GM21717 (cell line): ENCODE data around the gene ZNF750.

Experiments used
- ATAC-seq: cut with Tn5 transposase; IDR thresholded peaks from one replicate; pipeline ENCODE4 v1.9.1; 2021; ENCODE audit warnings: mild to moderate bottlenecking, moderate library complexity; ENCODE audit not compliant: unreplicated experiment

The ZNF750 gene

GRCh38 chr17:82814834-82815233 lies 25.0 kb downstream of the ZNF750 start:
- no peak for ATAC-seq

GRCh38 chr17:82813299-82814051 lies 26.3 kb downstream of the ZNF750 start:
- no peak for ATAC-seq

DNA sequence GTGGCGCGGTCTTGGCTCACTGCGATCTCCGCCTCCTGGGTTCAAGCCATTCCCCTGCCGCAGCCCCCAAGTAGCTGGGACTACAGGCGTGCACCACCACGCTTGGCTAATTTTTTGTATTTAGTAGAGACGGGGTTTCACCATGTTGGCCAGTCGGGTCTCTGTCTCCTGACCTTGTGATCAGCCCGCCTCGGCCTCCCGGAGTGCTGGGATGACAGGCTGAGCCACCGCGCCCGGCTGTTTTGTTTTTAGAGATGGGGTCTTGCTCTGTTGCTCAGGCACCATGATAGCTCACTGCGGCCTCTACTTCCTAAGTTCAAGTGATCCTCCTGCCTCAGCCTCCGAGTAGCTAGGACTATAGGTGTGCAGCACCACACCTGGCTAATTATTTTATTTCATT lies 27.2 kb downstream of the ZNF750 start:
- no peak for ATAC-seq

- no peak for ATAC-seq
These were observed 27.8 kb downstream of the ZNF750 start for GRCh38 chr17:82812058-82812457.

DNA sequence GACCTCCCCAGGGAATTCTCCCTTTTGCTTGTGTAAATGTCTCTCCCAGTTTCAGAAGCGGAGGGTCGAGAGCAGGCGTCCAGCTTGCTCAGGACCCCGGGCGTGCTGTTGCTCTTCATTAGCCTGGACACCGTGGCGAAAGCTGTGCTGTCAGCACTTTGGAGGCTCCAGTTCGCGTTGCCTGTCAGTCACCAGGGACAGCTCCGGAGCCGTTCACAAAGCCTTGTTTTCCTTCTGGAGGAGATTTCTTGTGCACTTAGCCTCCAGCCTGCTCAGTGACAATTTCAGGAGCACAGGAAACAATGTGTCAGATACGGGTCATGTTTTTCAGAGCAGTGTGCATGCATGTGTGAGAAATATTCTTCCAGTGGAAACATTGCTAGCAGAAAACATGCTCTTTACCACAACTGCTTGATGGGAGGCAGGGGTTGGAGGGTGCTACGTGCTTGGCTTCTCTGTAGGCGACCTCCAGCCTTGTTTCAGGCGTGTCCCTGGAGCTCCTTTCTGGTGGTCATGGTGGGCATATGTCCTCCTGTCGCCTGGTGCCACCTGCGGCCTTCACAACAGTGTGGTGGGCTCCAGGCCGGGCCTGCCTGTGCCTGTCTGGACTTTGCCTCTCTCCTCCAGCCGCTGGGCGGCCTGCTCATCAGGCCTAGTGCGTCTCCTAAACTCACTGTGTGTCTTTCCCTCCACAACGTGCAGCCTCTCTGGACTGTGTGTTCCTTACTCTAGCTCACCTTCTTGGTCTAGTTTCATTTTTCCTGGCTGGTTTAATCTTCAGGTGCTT lies 29.0 kb downstream of the ZNF750 start:
- ATAC-seq, result no peak

- no peak for ATAC-seq
These were observed 30.6 kb downstream of the ZNF750 start for GRCh38 chr17:82808921-82809905.

- no peak for ATAC-seq
These were observed 31.8 kb downstream of the ZNF750 start for GRCh38 chr17:82808006-82808405.

DNA sequence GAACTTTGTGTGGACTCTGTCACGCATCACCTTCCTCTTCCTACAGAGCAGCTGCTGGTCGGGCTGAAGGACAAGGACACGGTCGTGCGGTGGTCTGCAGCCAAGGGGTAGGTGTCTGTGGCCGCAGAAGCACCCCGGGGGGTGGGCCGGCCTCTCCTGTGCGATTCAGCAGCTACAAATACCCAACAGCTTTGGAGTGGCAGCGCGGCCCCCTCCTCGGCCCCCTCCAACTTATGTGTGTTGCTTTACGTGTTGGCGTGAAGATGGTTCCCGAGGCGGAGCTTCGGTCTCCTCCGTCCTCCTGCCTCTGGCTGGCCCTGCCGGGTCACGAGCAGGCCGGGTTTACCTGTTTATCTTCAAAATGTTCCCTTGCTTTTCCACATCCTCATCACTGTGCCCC lies 32.3 kb downstream of the ZNF750 start:
- ATAC-seq, result no peak

DNA sequence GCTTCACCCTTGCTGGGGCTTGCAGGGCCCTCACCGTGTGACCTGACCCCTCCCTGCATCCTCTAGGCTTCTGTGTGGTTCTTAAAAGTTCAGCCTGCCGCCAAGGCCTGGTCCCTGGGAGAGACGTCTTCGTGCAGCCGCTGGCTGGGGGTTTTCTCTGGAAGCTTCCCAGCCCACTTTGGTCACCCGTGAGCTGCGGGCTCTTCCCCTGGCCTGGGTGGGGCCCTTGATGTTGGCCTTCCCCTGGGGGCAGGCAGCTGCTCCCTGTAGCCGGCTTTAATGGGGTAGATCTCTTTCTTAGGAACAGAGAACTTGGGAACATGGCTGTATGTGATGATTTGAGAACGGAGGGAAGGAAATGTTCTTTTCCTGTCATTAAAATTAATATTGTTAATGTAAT lies 32.7 kb downstream of the ZNF750 start:
- no peak for ATAC-seq

DNA sequence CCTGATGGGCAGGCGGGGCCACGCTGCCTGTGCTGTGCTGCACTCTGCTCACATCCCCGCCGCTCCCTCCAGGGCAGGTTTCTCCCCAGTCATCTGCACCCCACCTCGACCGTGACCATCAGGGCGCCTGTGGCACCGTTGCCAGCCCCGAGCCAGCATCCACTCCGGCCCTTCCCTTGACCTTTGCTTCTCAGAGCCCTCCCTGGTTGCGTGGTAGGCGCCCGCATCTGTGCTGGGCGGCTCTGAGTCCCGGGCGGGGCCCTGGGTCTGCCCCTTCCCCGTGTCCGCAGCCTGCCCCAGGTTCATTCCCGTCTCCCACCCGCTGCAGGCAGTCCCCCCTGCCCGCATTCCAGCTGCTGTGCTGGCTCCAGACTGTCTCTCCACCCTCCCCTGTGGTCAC lies 33.2 kb downstream of the ZNF750 start:
- no peak for ATAC-seq

DNA sequence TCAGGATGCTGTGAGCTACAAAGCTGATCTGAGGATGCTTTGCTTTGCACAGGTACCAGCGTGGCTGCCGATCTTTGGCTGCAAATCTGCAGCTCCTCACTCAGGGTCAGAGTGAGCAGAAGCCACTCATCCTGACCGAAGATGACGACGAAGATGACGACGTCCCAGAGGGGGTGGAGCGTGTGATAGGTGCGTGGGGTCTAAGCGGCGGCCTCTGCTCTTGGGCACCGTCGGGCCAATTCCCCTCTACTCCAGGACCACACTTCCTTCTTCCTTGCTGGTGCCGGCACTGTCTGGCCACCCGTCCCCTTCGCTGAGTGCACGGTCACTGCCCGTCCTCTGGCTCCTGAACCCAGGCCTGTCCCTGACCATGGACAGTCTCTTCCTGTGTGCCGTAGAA lies 34.0 kb downstream of the ZNF750 start:
- ATAC-seq, result no peak

- ATAC-seq, result no peak
These were observed 34.6 kb downstream of the ZNF750 start for GRCh38 chr17:82805254-82805653.

- no peak for ATAC-seq
These were observed 35.2 kb downstream of the ZNF750 start for GRCh38 chr17:82804442-82805191.

DNA sequence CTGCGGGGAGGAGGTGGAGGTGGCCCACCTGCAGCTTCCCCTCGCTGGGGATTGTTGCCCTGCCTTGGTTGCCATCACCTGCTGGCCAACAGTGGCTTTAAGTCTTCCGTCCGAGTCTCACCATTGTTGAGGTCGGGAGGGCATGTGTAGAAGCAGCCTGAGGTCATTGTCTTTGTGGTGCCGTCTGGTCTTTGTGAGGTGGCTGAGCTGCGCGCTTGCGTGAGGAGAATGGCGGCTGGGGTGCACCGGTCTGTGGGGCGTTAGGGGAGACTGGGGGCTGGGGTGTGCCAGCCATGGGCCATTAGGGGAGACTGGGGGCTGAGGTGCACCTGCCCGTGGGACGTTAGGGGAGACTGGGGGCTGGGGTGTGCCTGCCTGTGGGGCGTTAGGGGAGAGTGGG lies 36.2 kb downstream of the ZNF750 start:
- ATAC-seq, result no peak

GRCh38 chr17:82803185-82803584 lies 36.6 kb downstream of the ZNF750 start:
- no peak for ATAC-seq

DNA sequence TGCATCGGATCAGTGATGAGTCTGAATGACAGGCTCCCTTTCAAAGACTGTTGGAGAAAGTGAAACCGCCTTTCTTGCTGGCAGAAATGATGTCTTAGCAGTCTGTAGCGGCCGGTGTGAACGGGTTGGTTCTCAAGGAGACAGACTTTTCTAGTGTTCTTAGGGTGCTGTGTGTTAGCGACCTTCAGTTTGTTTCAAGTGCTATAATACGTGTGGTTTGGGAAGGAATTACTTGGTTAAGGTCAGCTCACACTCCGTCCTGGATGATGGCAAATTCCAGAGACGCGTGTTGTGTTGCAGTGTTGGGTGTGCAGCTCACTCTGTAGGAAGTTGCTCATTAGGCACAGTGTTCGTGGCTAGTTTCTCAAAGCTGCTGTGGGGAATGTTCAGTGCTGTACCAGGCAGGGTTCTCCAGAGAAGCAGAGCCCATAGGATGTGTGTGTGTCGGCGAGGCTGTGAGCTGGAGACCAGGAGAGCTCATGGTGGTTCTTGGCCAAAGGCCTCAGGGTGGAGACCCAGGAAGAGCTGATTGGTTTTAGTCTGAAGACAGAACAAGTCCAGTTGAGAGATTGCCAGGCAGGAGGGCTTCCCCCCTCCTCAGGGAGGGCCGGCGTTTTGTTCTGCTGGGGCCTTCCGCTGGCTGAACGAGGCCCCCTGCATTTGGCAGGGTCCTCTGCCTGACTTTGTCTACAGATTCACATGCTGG lies 37.6 kb downstream of the ZNF750 start:
- no peak for ATAC-seq

GRCh38 chr17:82801377-82801970 lies 38.3 kb downstream of the ZNF750 start:
- no peak for ATAC-seq

- no peak for ATAC-seq
These were observed 38.9 kb downstream of the ZNF750 start for GRCh38 chr17:82800885-82801284.

DNA sequence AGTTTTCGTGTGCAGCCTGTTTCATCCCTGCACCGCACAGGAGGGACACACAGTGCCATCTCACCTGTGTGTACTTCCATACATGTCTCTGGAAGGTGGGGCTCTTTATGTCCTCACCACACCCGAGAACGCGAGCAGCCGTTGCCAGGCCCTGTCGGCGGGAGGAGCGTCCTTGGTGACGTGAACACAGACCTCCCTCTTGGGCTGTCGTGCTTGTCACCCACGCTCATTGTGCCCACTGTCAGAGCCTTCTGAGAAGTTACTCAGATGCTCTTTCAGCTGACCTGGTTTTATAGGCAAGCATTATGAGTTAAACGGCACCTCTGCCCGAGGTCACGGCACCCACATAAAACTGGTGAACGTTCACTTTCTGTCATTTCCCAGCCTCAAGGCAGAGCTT lies 40.2 kb downstream of the ZNF750 start:
- no peak for ATAC-seq
